Measurements from ENCODE around the gene TECRL. TPM values are rescaled to one million over a fixed set of nuclear protein-coding genes. Genes with fewer than 3 reads are reported as not detected.

TECRL gene
- total RNA-seq: not detected in 2 replicates

- no peaks in the 10 kb centered on the region for H3K36me3 Mint-ChIP-seq (ENCODE audit: low read depth)
- H3K9me3 Mint-ChIP-seq: peaks cover 20% of the 10 kb centered on the region
- H3K4me3 Mint-ChIP-seq (ENCODE audit: low read depth): no peak within 1 kb of the TSS
- no peaks in the 10 kb centered on the region for H3K27me3 Mint-ChIP-seq (ENCODE audit: low read depth)
- no peak for DNase-seq (ENCODE audit: low spot score)
- intact Hi-C loops (cut with micrococcal nuclease): no loop called here
- H3K4me1 Mint-ChIP-seq (ENCODE audit: low read depth): no peaks in the 10 kb centered on the region
- H3K27ac Mint-ChIP-seq: no peak within 1 kb of the TSS
These were observed at the start of gene TECRL for GRCh38 chr4:64409300-64409699. TECRL (minus strand) TSS chr4:64409450; CDS start chr4:64409351, 99 bp downstream.

GRCh38 chr4:64432674-64433073 lies 23.4 kb upstream of the TECRL start:
- Mint-ChIP-seq H3K36me3 (ENCODE audit: low read depth) (no peaks in the 10 kb centered on the region), H3K27me3 (ENCODE audit: low read depth) (no peaks in the 10 kb centered on the region), H3K27ac (no peak overlapping the region), H3K4me1 (ENCODE audit: low read depth) (no peaks in the 10 kb centered on the region), H3K4me3 (ENCODE audit: low read depth) (no peak overlapping the region), H3K9me3 (peaks cover 38% of the 10 kb centered on the region)
- no peak for DNase-seq (ENCODE audit: low spot score)
- intact Hi-C loops (cut with micrococcal nuclease): no loop called here

GRCh38 chr4:64430933-64431332 lies 21.7 kb upstream of the TECRL start:
- H3K27me3 Mint-ChIP-seq (ENCODE audit: low read depth): no peaks in the 10 kb centered on the region
- peaks cover 33% of the 10 kb centered on the region for H3K9me3 Mint-ChIP-seq
- H3K27ac Mint-ChIP-seq: no peak overlapping the region
- H3K4me1 Mint-ChIP-seq (ENCODE audit: low read depth): no peaks in the 10 kb centered on the region
- H3K4me3 Mint-ChIP-seq (ENCODE audit: low read depth): no peak overlapping the region
- H3K36me3 Mint-ChIP-seq (ENCODE audit: low read depth): no peaks in the 10 kb centered on the region
- intact Hi-C loops (cut with micrococcal nuclease): no loop called here
- DNase-seq (ENCODE audit: low spot score): no peak

- intact Hi-C loops (cut with micrococcal nuclease): no loop called here
- DNase-seq (ENCODE audit: low spot score): no peak
- H3K27me3 Mint-ChIP-seq (ENCODE audit: low read depth): no peaks in the 10 kb centered on the region
- peaks cover 9% of the 10 kb centered on the region for H3K9me3 Mint-ChIP-seq
- no peaks in the 10 kb centered on the region for H3K36me3 Mint-ChIP-seq (ENCODE audit: low read depth)
- H3K4me1 Mint-ChIP-seq (ENCODE audit: low read depth): no peaks in the 10 kb centered on the region
- no peak overlapping the region for H3K4me3 Mint-ChIP-seq (ENCODE audit: low read depth)
- H3K27ac Mint-ChIP-seq: no peak overlapping the region
These were observed 8.7 kb upstream of the TECRL start for GRCh38 chr4:64417974-64418373.

- Mint-ChIP-seq H3K4me3 (ENCODE audit: low read depth) (no peak overlapping the region), H3K36me3 (ENCODE audit: low read depth) (no peaks in the 10 kb centered on the region), H3K4me1 (ENCODE audit: low read depth) (no peaks in the 10 kb centered on the region), H3K9me3 (peaks cover 32% of the 10 kb centered on the region), H3K27ac (no peak overlapping the region), H3K27me3 (ENCODE audit: low read depth) (no peaks in the 10 kb centered on the region)
- no peak for DNase-seq (ENCODE audit: low spot score)
- intact Hi-C loops (cut with micrococcal nuclease): no loop called here
These were observed 2.2 kb downstream of the TECRL start for GRCh38 chr4:64407000-64407399.

- DNase-seq (ENCODE audit: low spot score): no peak
- peaks cover 32% of the 10 kb centered on the region for H3K9me3 Mint-ChIP-seq
- intact Hi-C loops (cut with micrococcal nuclease): no loop called here
- no peaks in the 10 kb centered on the region for H3K4me1 Mint-ChIP-seq (ENCODE audit: low read depth)
- no peaks in the 10 kb centered on the region for H3K27me3 Mint-ChIP-seq (ENCODE audit: low read depth)
- H3K36me3 Mint-ChIP-seq (ENCODE audit: low read depth): no peaks in the 10 kb centered on the region
- H3K4me3 Mint-ChIP-seq (ENCODE audit: low read depth): no peak overlapping the region
- H3K27ac Mint-ChIP-seq: no peak overlapping the region
These were observed 3.5 kb downstream of the TECRL start for GRCh38 chr4:64405761-64406160.

GRCh38 chr4:64402684-64403083 lies 6.6 kb downstream of the TECRL start:
- H3K36me3 Mint-ChIP-seq (ENCODE audit: low read depth): no peaks in the 10 kb centered on the region
- intact Hi-C loops (cut with micrococcal nuclease): no loop called here
- H3K27me3 Mint-ChIP-seq (ENCODE audit: low read depth): no peaks in the 10 kb centered on the region
- H3K9me3 Mint-ChIP-seq: peaks cover 49% of the 10 kb centered on the region
- DNase-seq (ENCODE audit: low spot score): no peak
- no peak overlapping the region for H3K27ac Mint-ChIP-seq
- H3K4me3 Mint-ChIP-seq (ENCODE audit: low read depth): no peak overlapping the region
- H3K4me1 Mint-ChIP-seq (ENCODE audit: low read depth): no peaks in the 10 kb centered on the region

- H3K9me3 Mint-ChIP-seq: peaks cover 49% of the 10 kb centered on the region
- H3K4me3 Mint-ChIP-seq (ENCODE audit: low read depth): no peak overlapping the region
- no peak for DNase-seq (ENCODE audit: low spot score)
- intact Hi-C loops (cut with micrococcal nuclease): no loop called here
- H3K27me3 Mint-ChIP-seq (ENCODE audit: low read depth): no peaks in the 10 kb centered on the region
- no peaks in the 10 kb centered on the region for H3K36me3 Mint-ChIP-seq (ENCODE audit: low read depth)
- no peaks in the 10 kb centered on the region for H3K4me1 Mint-ChIP-seq (ENCODE audit: low read depth)
- H3K27ac Mint-ChIP-seq: no peak overlapping the region
These were observed 9.7 kb downstream of the TECRL start for GRCh38 chr4:64399313-64400109.

- Mint-ChIP-seq H3K27ac (no peak overlapping the region), H3K36me3 (ENCODE audit: low read depth) (no peaks in the 10 kb centered on the region), H3K4me1 (ENCODE audit: low read depth) (no peaks in the 10 kb centered on the region), H3K27me3 (ENCODE audit: low read depth) (no peaks in the 10 kb centered on the region), H3K9me3 (peaks cover 25% of the 10 kb centered on the region), H3K4me3 (ENCODE audit: low read depth) (no peak overlapping the region)
- DNase-seq (ENCODE audit: low spot score): no peak
- intact Hi-C loops (cut with micrococcal nuclease): no loop called here
These were observed 14.8 kb downstream of the TECRL start for GRCh38 chr4:64394469-64394868.

- no peaks in the 10 kb centered on the region for H3K27me3 Mint-ChIP-seq (ENCODE audit: low read depth)
- H3K4me3 Mint-ChIP-seq (ENCODE audit: low read depth): no peak overlapping the region
- DNase-seq (ENCODE audit: low spot score): no peak
- no peak overlapping the region for H3K27ac Mint-ChIP-seq
- H3K36me3 Mint-ChIP-seq (ENCODE audit: low read depth): no peaks in the 10 kb centered on the region
- intact Hi-C loops (cut with micrococcal nuclease): no loop called here
- H3K4me1 Mint-ChIP-seq (ENCODE audit: low read depth): no peaks in the 10 kb centered on the region
- no peaks in the 10 kb centered on the region for H3K9me3 Mint-ChIP-seq
These were observed 21.0 kb downstream of the TECRL start for GRCh38 chr4:64388252-64388651.

GRCh38 chr4:64385220-64385619 lies 24.0 kb downstream of the TECRL start:
- intact Hi-C loops (cut with micrococcal nuclease): no loop called here
- no peak for DNase-seq (ENCODE audit: low spot score)
- H3K4me3 Mint-ChIP-seq (ENCODE audit: low read depth): no peak overlapping the region
- no peaks in the 10 kb centered on the region for H3K4me1 Mint-ChIP-seq (ENCODE audit: low read depth)
- no peaks in the 10 kb centered on the region for H3K27me3 Mint-ChIP-seq (ENCODE audit: low read depth)
- H3K9me3 Mint-ChIP-seq: peaks cover 17% of the 10 kb centered on the region
- no peak overlapping the region for H3K27ac Mint-ChIP-seq
- no peaks in the 10 kb centered on the region for H3K36me3 Mint-ChIP-seq (ENCODE audit: low read depth)

GRCh38 chr4:64384237-64385203 lies 24.7 kb downstream of the TECRL start:
- Mint-ChIP-seq H3K4me1 (ENCODE audit: low read depth) (no peaks in the 10 kb centered on the region), H3K4me3 (ENCODE audit: low read depth) (no peak overlapping the region), H3K27ac (no peak overlapping the region), H3K36me3 (ENCODE audit: low read depth) (no peaks in the 10 kb centered on the region), H3K27me3 (ENCODE audit: low read depth) (no peaks in the 10 kb centered on the region), H3K9me3 (peaks cover 17% of the 10 kb centered on the region)
- intact Hi-C loops (cut with micrococcal nuclease): no loop called here
- DNase-seq (ENCODE audit: low spot score): no peak

GRCh38 chr4:64368741-64369140 lies 40.5 kb downstream of the TECRL start:
- intact Hi-C loops (cut with micrococcal nuclease): no loop called here
- no peak overlapping the region for H3K27ac Mint-ChIP-seq
- no peaks in the 10 kb centered on the region for H3K27me3 Mint-ChIP-seq (ENCODE audit: low read depth)
- peaks cover 12% of the 10 kb centered on the region for H3K9me3 Mint-ChIP-seq
- H3K36me3 Mint-ChIP-seq (ENCODE audit: low read depth): no peaks in the 10 kb centered on the region
- H3K4me1 Mint-ChIP-seq (ENCODE audit: low read depth): no peaks in the 10 kb centered on the region
- H3K4me3 Mint-ChIP-seq (ENCODE audit: low read depth): no peak overlapping the region
- DNase-seq (ENCODE audit: low spot score): no peak

Measured in activated T-helper 2 cell treated with anti-CD3 and anti-CD28 coated beads, Interferon-gamma antibody, Interleukin-2, Interleukin-4, amounts not matched to agents 10 μg/mL and 5 μg/mL and 100 μg/mL, durations not matched to agents 14 hours and 24 hours and 36 hours (primary cell).